Lung (tissue), 12 donors: ENCODE data around the gene DNER. TPM values are rescaled to one million over a fixed set of nuclear protein-coding genes. Genes with fewer than 3 reads are reported as not detected.
A peak's percentile ranks its signal among the peaks of the same experiment; 100 is the strongest.

ENCODE experiments used
- ATAC-seq: fragments of 200-7000 bp; cut with Tn5 transposase; one replicate; pipeline ENCODE4 v1.9.1; 2020; ENCODE audit warnings: moderate number of reproducible peaks; ENCODE audit not compliant: insufficient read depth, low FRiP score
- DNase-seq, 3 donors: peaks; one replicate each; pipeline ENCODE4 v3.0.0-alpha.2; 2013 to 2017
- H3K27ac ChIP-seq, 2 donors: one replicate each; pipeline ENCODE4 v1.5.1; 2013; ENCODE audit warnings: mild to moderate bottlenecking in 2 of 2, moderate library complexity in 2 of 2, control low read depth in 1 of 2, inconsistent platforms in 1 of 2, low read depth in 1 of 2, low read length in 1 of 2
- H3K27me3 ChIP-seq, 3 donors: one replicate each; pipeline ENCODE4 v1.5.1; 2013; ENCODE audit warnings: low read length in 2 of 3; ENCODE audit not compliant: control insufficient read depth in 3 of 3, insufficient read depth in 3 of 3
- H3K36me3 ChIP-seq, 4 donors: one replicate each; pipeline ENCODE4 v1.5.1; 2013; ENCODE audit warnings: low read length in 4 of 4, mild to moderate bottlenecking in 1 of 4, moderate library complexity in 1 of 4; ENCODE audit not compliant: control insufficient read depth in 4 of 4, insufficient read depth in 4 of 4
- H3K4me1 ChIP-seq, 5 donors: one replicate each; pipeline ENCODE4 v1.5.1; 2013; ENCODE audit warnings: low read length in 5 of 5, mild to moderate bottlenecking in 2 of 5, moderate library complexity in 1 of 5; ENCODE audit not compliant: control insufficient read depth in 5 of 5, insufficient read depth in 5 of 5
- H3K4me3 ChIP-seq: one replicate; pipeline ENCODE4 v1.5.1; 2013; ENCODE audit warnings: mild to moderate bottlenecking, control low read depth, moderate library complexity
- H3K9ac ChIP-seq, 2 donors: one replicate each; pipeline ENCODE4 v1.5.1; 2013; ENCODE audit warnings: low read length in 2 of 2, control low read depth in 1 of 2; ENCODE audit not compliant: insufficient read depth in 1 of 2
- H3K9me3 ChIP-seq, 4 donors: one replicate each; pipeline ENCODE4 v1.5.1; 2013; ENCODE audit warnings: low read length in 3 of 4, mild to moderate bottlenecking in 1 of 4, moderate library complexity in 1 of 4; ENCODE audit not compliant: control insufficient read depth in 4 of 4, insufficient read depth in 3 of 4
- CTCF ChIP-seq: IDR thresholded peaks from 2 replicates; pipeline ENCODE4 v1.5.1; 2012; ENCODE audit warnings: mild to moderate bottlenecking; ENCODE audit errors: control extremely low read depth, extremely low read depth
- WGBS, 2 donors: extraction: QIAGEN DNeasy Blood & Tissue Kit; methylation state at CpG; one replicate each; pipeline ENCODE4 v1.1.7; 2013; 5-methylcytosine and 5-hydroxymethylcytosine counted together
- polyA plus RNA-seq, 2 donors: library from polyadenylated mRNA; stranded (reverse); fragments of 200-250 nt; gene quantifications; one replicate each; pipeline ENCODE4 v1.2.1, GENCODE V29; 2013
- total RNA-seq, 2 donors: library from RNA; depleted of rRNA in 1 of 2; stranded (reverse); fragments of >200 nt in 1 of 2; gene quantifications; one replicate each; pipeline ENCODE4 v1.2.1, GENCODE V29; 2014 to 2021
- donor health status: control.
- donor health status: control.
- donor health status: Bipolar disorder and iron deficiency.
- donor health status: healthy.
- donor health status: DM: yes; HTN: yes; CAD: no.

Gene DNER
- total and polyA plus RNA-seq, 4 donors, result 0.63 to 5.8 (median 3.3) TPM

GRCh38 chr2:229344955-229345354 is 369.4 kb downstream of the DNER start:
- WGBS, 2 donors, result 90% methylated on average over 4 of the region's 4 CpGs
- H3K9ac ChIP-seq, result no peak overlapping the region

GRCh38 chr2:229344151-229344551 is 370.2 kb downstream of the DNER start:
- Histone ChIP-seq H3K27ac (no peak overlapping the region), H3K4me3 (no peak overlapping the region), H3K36me3 (no peaks in the 10 kb centered on the region), H3K9ac (no peak overlapping the region), H3K4me1 (no peaks in the 10 kb centered on the region), H3K9me3 (no peaks in the 10 kb centered on the region), H3K27me3 (no peaks in the 10 kb centered on the region)
- DNase-seq, result no peak
- WGBS, 2 donors, result 80 to 92% methylated on average over 6 of the region's 6 CpGs
- ATAC-seq, result no peak
- no peak for TF ChIP-seq CTCF

More at GRCh38 chr2:229344955-229345354, 369.4 kb downstream of the DNER start:
- no peak for DNase-seq
- TF ChIP-seq CTCF, result no peak
- Histone ChIP-seq H3K27ac (no peak overlapping the region), H3K4me1 (no peaks in the 10 kb centered on the region), H3K9me3 (peaks cover 0 to 5% (median 0%) of the 10 kb centered on the region in 4 donors), H3K27me3 (no peaks in the 10 kb centered on the region), H3K4me3 (no peak overlapping the region), H3K36me3 (no peaks in the 10 kb centered on the region)
- ATAC-seq, result no peak

DNA sequence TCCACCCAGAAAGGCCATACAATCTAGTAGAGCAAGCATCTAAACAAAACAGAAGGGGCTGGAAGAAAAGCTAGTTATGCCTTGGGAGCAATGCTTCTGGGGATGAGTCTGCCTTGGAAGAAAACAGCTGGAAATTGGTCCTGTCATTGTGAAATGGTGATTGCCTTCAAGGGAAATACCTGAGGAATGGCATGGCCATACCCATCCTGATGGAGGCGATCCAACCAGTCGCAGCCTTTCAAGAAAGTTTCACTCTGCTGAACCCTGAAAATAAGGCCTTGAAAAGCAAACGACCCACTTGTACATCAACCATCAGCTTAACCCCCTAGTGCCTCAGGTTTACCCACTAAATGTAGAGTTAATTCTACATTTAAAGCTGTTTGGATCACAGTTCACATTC is 370.7 kb downstream of the DNER start:
- WGBS, 2 donors, result 87 to 95% methylated on average over 3 of the region's 3 CpGs
- no peak for DNase-seq
- TF ChIP-seq CTCF, result no peak
- Histone ChIP-seq H3K9me3 (no peaks in the 10 kb centered on the region), H3K27me3 (no peaks in the 10 kb centered on the region), H3K27ac (no peak overlapping the region), H3K9ac (no peak overlapping the region), H3K4me1 (no peaks in the 10 kb centered on the region), H3K4me3 (no peak overlapping the region), H3K36me3 (no peaks in the 10 kb centered on the region)
- ATAC-seq, result no peak

GRCh38 chr2:229342376-229342775 is 372.0 kb downstream of the DNER start:
- DNase-seq (peak in 2 of 3 donors; percentile 18 to 22), ATAC-seq (no peak)
- no peak overlapping the region for H3K9ac ChIP-seq
- H3K36me3 ChIP-seq, result no peaks in the 10 kb centered on the region
- H3K4me3 ChIP-seq, result no peak overlapping the region
- peak; percentile 30 for TF ChIP-seq CTCF
- no peaks in the 10 kb centered on the region for H3K9me3 ChIP-seq
- H3K27me3 ChIP-seq, result no peaks in the 10 kb centered on the region
- no peak overlapping the region for H3K27ac ChIP-seq
- no peaks in the 10 kb centered on the region for H3K4me1 ChIP-seq
- 38 to 46% methylated on average over 4 of the region's 4 CpGs for WGBS, 2 donors
